ENCODE data around the gene SLC16A11. TPM values are rescaled to one million over a fixed set of nuclear protein-coding genes. Genes with fewer than 3 reads are reported as not detected.
A peak's percentile ranks its signal among the peaks of the same experiment; 100 is the strongest.

The SLC16A11 gene
- total and polyA plus RNA-seq, 2 donors from 2014 or later, result 2.1 to 7.8 TPM

GRCh38 chr17:7025245-7025644 is 18.6 kb downstream of the SLC16A11 start:
- FAIRE-seq, result no peak
- no peak overlapping the region for H3K27ac ChIP-seq (ENCODE audit: low read depth in 2 of 2, low read length in 2 of 2)
- no peak for DNase-seq

GRCh38 chr17:7024402-7024785 is 19.5 kb downstream of the SLC16A11 start:
- TF ChIP-seq CTCF (IDR thresholded peaks at IDR 0.05; ENCODE audit: borderline replicate concordance, extremely low read depth, insufficient read depth), result no peak
- Histone ChIP-seq H3K9me3 (ENCODE audit: control insufficient read depth in 2 of 3, insufficient read depth in 1 of 3, low read length in 3 of 3) (no peaks in the 10 kb centered on the region), H3K9ac (ENCODE audit: low read length in 3 of 3) (no peak overlapping the region), H3K36me3 (ENCODE audit: control insufficient read depth in 2 of 3, insufficient read depth in 3 of 3, low read length in 3 of 3) (no peaks in the 10 kb centered on the region), H3K27ac (ENCODE audit: low read depth in 2 of 2, low read length in 2 of 2) (no peak overlapping the region), H3K4me3 (ENCODE audit: low read length in 3 of 3) (no peak overlapping the region), H3K4me1 (ENCODE audit: control insufficient read depth in 2 of 3, insufficient read depth in 2 of 3, low read depth in 1 of 3, low read length in 3 of 3) (peaks cover 0 to 14% (median 7%) of the 10 kb centered on the region in 3 donors), H3K27me3 (ENCODE audit: control insufficient read depth, insufficient read depth, low read length) (peaks cover 10% of the 10 kb centered on the region)
- intact Hi-C loops (cut with DNase I), result no loop called here
- DNase-seq (no peak), FAIRE-seq (no peak)

More at GRCh38 chr17:7025245-7025644, 18.6 kb downstream of the SLC16A11 start:
- intact Hi-C loops (cut with DNase I), result no loop called here
- Histone ChIP-seq H3K27me3 (ENCODE audit: control insufficient read depth, insufficient read depth, low read length) (peaks cover 10% of the 10 kb centered on the region), H3K9ac (ENCODE audit: low read length in 3 of 3) (no peak overlapping the region), H3K4me1 (ENCODE audit: control insufficient read depth in 2 of 3, insufficient read depth in 2 of 3, low read depth in 1 of 3, low read length in 3 of 3) (peaks cover 0 to 12% (median 7%) of the 10 kb centered on the region in 3 donors), H3K36me3 (ENCODE audit: control insufficient read depth in 2 of 3, insufficient read depth in 3 of 3, low read length in 3 of 3) (no peaks in the 10 kb centered on the region), H3K9me3 (ENCODE audit: control insufficient read depth in 2 of 3, insufficient read depth in 1 of 3, low read length in 3 of 3) (no peaks in the 10 kb centered on the region), H3K4me3 (ENCODE audit: low read length in 3 of 3) (no peak overlapping the region)
- TF ChIP-seq CTCF (IDR thresholded peaks at IDR 0.05; ENCODE audit: borderline replicate concordance, extremely low read depth, insufficient read depth), result no peak

DNA sequence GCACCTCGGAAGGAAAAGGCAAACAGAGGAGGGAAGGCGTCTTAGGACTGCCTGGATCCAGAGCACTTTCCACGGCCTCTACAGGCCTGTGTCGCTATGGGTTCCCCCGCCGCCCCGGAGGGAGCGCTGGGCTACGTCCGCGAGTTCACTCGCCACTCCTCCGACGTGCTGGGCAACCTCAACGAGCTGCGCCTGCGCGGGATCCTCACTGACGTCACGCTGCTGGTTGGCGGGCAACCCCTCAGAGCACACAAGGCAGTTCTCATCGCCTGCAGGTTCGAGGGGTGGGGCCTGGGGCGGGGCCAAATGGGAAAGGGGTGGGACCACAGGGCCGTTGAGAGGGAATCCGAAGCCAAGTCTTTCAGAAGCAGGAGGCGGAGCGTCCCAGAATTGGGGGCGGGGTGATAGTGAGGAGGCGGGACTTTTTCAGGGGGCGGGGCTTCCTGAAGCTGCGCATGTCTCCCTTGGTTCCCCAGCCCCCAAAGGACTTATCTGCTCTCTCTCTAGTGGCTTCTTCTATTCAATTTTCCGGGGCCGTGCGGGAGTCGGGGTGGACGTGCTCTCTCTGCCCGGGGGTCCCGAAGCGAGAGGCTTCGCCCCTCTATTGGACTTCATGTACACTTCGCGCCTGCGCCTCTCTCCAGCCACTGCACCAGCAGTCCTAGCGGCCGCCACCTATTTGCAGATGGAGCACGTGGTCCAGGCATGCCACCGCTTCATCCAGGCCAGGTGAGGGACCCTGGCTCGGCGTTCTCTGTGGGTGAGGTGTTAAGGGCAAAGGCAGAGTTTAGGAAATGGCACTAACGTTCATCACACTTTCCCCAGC is 20.1 kb downstream of the SLC16A11 start:
- peaks cover 10% of the 10 kb centered on the region for H3K27me3 ChIP-seq (ENCODE audit: control insufficient read depth, insufficient read depth, low read length)
- no peaks in the 10 kb centered on the region for H3K9me3 ChIP-seq (ENCODE audit: control insufficient read depth in 2 of 3, insufficient read depth in 1 of 3, low read length in 3 of 3)
- DNase-seq (peak; percentile 92 to 97 (median 93)), FAIRE-seq (no peak)
- peaks cover 0 to 10% (median 7%) of the 10 kb centered on the region in 3 donors for H3K4me1 ChIP-seq (ENCODE audit: control insufficient read depth in 2 of 3, insufficient read depth in 2 of 3, low read depth in 1 of 3, low read length in 3 of 3)
- no peak for TF ChIP-seq CTCF (IDR thresholded peaks at IDR 0.05; ENCODE audit: borderline replicate concordance, extremely low read depth, insufficient read depth)
- peak overlapping the region; percentile 87 to 90 for H3K27ac ChIP-seq (ENCODE audit: low read depth in 2 of 2, low read length in 2 of 2)
- H3K4me3 ChIP-seq (ENCODE audit: low read length in 3 of 3), result peak overlapping the region; percentile 28 to 58 (median 46)
- peak overlapping the region in 2 of 3 donors; percentile 13 to 65 for H3K9ac ChIP-seq (ENCODE audit: low read length in 3 of 3)
- intact Hi-C loops (cut with DNase I), result no loop called here
- no peaks in the 10 kb centered on the region for H3K36me3 ChIP-seq (ENCODE audit: control insufficient read depth in 2 of 3, insufficient read depth in 3 of 3, low read length in 3 of 3)
